GM23248 (cell line): ENCODE data around the gene RAD51B. TPM values are rescaled to one million over a fixed set of nuclear protein-coding genes. Genes with fewer than 3 reads are reported as not detected.

Experiments used
- DNase-seq: peaks from one replicate; pipeline ENCODE4 v3.0.0-alpha.2; 2015
- H2AFZ ChIP-seq: fragments of 200-600 bp; sonication (generic); 2 replicates; pipeline ENCODE4 v1.6.1; 2016; ENCODE audit warnings: antibody characterized with exemption
- H3F3A ChIP-seq: fragments of 200-600 bp; sonication (generic); 2 replicates; pipeline ENCODE4 v1.6.1; 2016; ENCODE audit warnings: mild to moderate bottlenecking, antibody characterized with exemption, mixed run types; ENCODE audit not compliant: insufficient read depth
- H3K27ac ChIP-seq: fragments of 200-600 bp; sonication (generic); 2 replicates; pipeline ENCODE4 v1.5.1; 2016; ENCODE audit warnings: mild to moderate bottlenecking
- H3K27me3 ChIP-seq: fragments of 200-600 bp; sonication (generic); replicated peaks from 2 replicates; pipeline ENCODE4 v1.6.1; 2016; ENCODE audit warnings: mild to moderate bottlenecking; ENCODE audit not compliant: insufficient read depth
- H3K36me3 ChIP-seq: fragments of 200-600 bp; sonication (generic); 2 replicates; pipeline ENCODE4 v1.6.1; 2016; ENCODE audit warnings: low read depth, mild to moderate bottlenecking
- H3K4me1 ChIP-seq: fragments of 200-600 bp; sonication (generic); 2 replicates; pipeline ENCODE4 v1.6.1; 2016; ENCODE audit warnings: mild to moderate bottlenecking; ENCODE audit not compliant: insufficient read depth
- H3K4me2 ChIP-seq: fragments of 200-600 bp; sonication (generic); one replicate; pipeline ENCODE4 v1.6.1; 2016; ENCODE audit warnings: mild to moderate bottlenecking; ENCODE audit not compliant: unreplicated experiment
- H3K4me3 ChIP-seq: fragments of 200-600 bp; sonication (generic); 2 replicates; pipeline ENCODE4 v1.5.1; 2016; ENCODE audit warnings: mild to moderate bottlenecking
- H3K79me2 ChIP-seq: fragments of 200-600 bp; sonication (generic); 2 replicates; pipeline ENCODE4 v1.6.1; 2016; ENCODE audit warnings: mild to moderate bottlenecking; ENCODE audit not compliant: insufficient read depth
- H3K9ac ChIP-seq: fragments of 200-600 bp; sonication (generic); 2 replicates; pipeline ENCODE4 v1.6.1; 2016; ENCODE audit warnings: mild to moderate bottlenecking
- H3K9me2 ChIP-seq: fragments of 200-600 bp; sonication (generic); 2 replicates; pipeline ENCODE4 v1.6.1; 2016; ENCODE audit warnings: mixed run types, mild to moderate bottlenecking, moderate library complexity; ENCODE audit not compliant: insufficient read depth
- H3K9me3 ChIP-seq: fragments of 200-600 bp; sonication (generic); one replicate; pipeline ENCODE4 v1.6.1; 2017; ENCODE audit warnings: low read depth
- H4K20me1 ChIP-seq: fragments of 200-600 bp; sonication (generic); 2 replicates; pipeline ENCODE4 v1.6.0; 2016; ENCODE audit not compliant: insufficient read depth
- EZH2 ChIP-seq: fragments of 200-600 bp; sonication (generic); IDR thresholded peaks from 2 replicates; pipeline ENCODE4 v1.6.1; 2018; ENCODE audit warnings: antibody characterized with exemption, mild to moderate bottlenecking; ENCODE audit not compliant: insufficient read depth, poor library complexity, severe bottlenecking
- EZH2phosphoT487 ChIP-seq: fragments of 200-600 bp; sonication (generic); IDR thresholded peaks from 2 replicates; pipeline ENCODE4 v1.6.1; 2018; ENCODE audit warnings: antibody characterized with exemption, moderate library complexity, mild to moderate bottlenecking, low read depth; ENCODE audit not compliant: insufficient read depth
- WGBS, 2 experiments: methylation state at CpG; one replicate each; pipeline ENCODE4 v1.1.6; 2015 to 2017; ENCODE audit warnings: low lambda C conversion rate in 2 of 2, low coverage in 1 of 2; ENCODE audit errors: missing lambda C conversion rate in 2 of 2; 5-methylcytosine and 5-hydroxymethylcytosine counted together
- in situ Hi-C: fragments of 300-500 bp; cut with MboI; formaldehyde crosslinking; loops from 2 replicates; pipeline ENCODE4 v1.15.0; 2020
- polyA plus RNA-seq: library from polyadenylated mRNA; unstranded; fragments of >200 nt; fragmentation: Nextera tagmentation; extraction: Ambion mirVana; gene quantifications from 2 replicates; pipeline ENCODE4 v1.2.1, GENCODE V29; 2016
- total RNA-seq: library from RNA; depleted of rRNA; stranded (reverse); fragments of >200 nt; shearing (Covaris generic); gene quantifications from 2 replicates; pipeline ENCODE4 v1.2.3, GENCODE V29; 2014

RAD51B gene
- total and polyA plus RNA-seq, 2 experiments from 2014 or later = 4.0 to 8.8 TPM

- H3K9ac ChIP-seq = no peak overlapping the region
- no peaks in the 10 kb centered on the region; the same call in 1 of the 2 replicates for H3F3A ChIP-seq
- in situ Hi-C loops = no loop called here
- H2AFZ ChIP-seq = peak overlapping the region; percentile 49
- WGBS, 2 experiments = 73 to 76% methylated on average over 21 of the region's 21 CpGs
- H3K79me2 ChIP-seq = no peaks in the 10 kb centered on the region
- H3K27ac ChIP-seq = no peak overlapping the region
- H3K4me1 ChIP-seq = peaks cover 10% of the 10 kb centered on the region
- no peak overlapping the region for H3K4me2 ChIP-seq
- H4K20me1 ChIP-seq = no peaks in the 10 kb centered on the region
- H3K4me3 ChIP-seq = no peak overlapping the region
- H3K9me3 ChIP-seq = no peaks in the 10 kb centered on the region
- H3K36me3 ChIP-seq = no peaks in the 10 kb centered on the region
- H3K9me2 ChIP-seq = 0 out of 2 replicates have a peak, but pooled peaks cover 2% of the 10 kb centered on the region
- no peak for TF ChIP-seq EZH2phosphoT487
- TF ChIP-seq EZH2 = no peak
- H3K27me3 ChIP-seq = no peaks in the 10 kb centered on the region
- no peak for DNase-seq
Measured at GRCh38 chr14:68563251-68564131, 743.9 kb downstream of the RAD51B start.

- Histone ChIP-seq H3K27me3 (no peaks in the 10 kb centered on the region), H3K4me3 (no peak overlapping the region), H3K79me2 (no peaks in the 10 kb centered on the region), H3K9ac (no peak overlapping the region), H3K4me1 (peaks cover 10% of the 10 kb centered on the region), H3K27ac (no peak overlapping the region), H3K4me2 (no peak overlapping the region), H2AFZ (no peak overlapping the region), H3F3A (no peaks in the 10 kb centered on the region; the same call in 1 of the 2 replicates), H3K36me3 (no peaks in the 10 kb centered on the region), H4K20me1 (no peaks in the 10 kb centered on the region), H3K9me3 (no peaks in the 10 kb centered on the region), H3K9me2 (0 out of 2 replicates have a peak, but pooled peaks cover 2% of the 10 kb centered on the region)
- TF ChIP-seq EZH2phosphoT487 = no peak
- TF ChIP-seq EZH2 = no peak
- in situ Hi-C loops = no loop called here
- DNase-seq = no peak
- WGBS, 2 experiments = 87 to 89% methylated on average over 18 of the region's 18 CpGs
Measured at GRCh38 chr14:68564191-68564825, 744.7 kb downstream of the RAD51B start.

- in situ Hi-C loops = no loop called here
- TF ChIP-seq EZH2 (no peak), EZH2phosphoT487 (no peak)
- H3K9ac ChIP-seq = no peak overlapping the region
Measured at GRCh38 chr14:68564826-68565759, 745.5 kb downstream of the RAD51B start.

GRCh38 chr14:68566075-68566474, 746.5 kb downstream of the RAD51B start:
- DNase-seq = no peak
- no peak overlapping the region for H3K4me3 ChIP-seq
- 0 out of 2 replicates have a peak, but pooled peaks cover 2% of the 10 kb centered on the region for H3K9me2 ChIP-seq
- no peaks in the 10 kb centered on the region for H4K20me1 ChIP-seq
- H3K79me2 ChIP-seq = no peaks in the 10 kb centered on the region
- H3F3A ChIP-seq = no peaks in the 10 kb centered on the region; the same call in 1 of the 2 replicates
- H3K4me1 ChIP-seq = peaks cover 10% of the 10 kb centered on the region
- no peaks in the 10 kb centered on the region for H3K27me3 ChIP-seq
- H3K27ac ChIP-seq = no peak overlapping the region
- TF ChIP-seq EZH2phosphoT487 = no peak
- TF ChIP-seq EZH2 = no peak
- H3K9me3 ChIP-seq = no peaks in the 10 kb centered on the region
- no peak overlapping the region for H2AFZ ChIP-seq
- H3K36me3 ChIP-seq = no peaks in the 10 kb centered on the region
- H3K4me2 ChIP-seq = no peak overlapping the region
- H3K9ac ChIP-seq = no peak overlapping the region
- in situ Hi-C loops = no loop called here
- WGBS, 2 experiments = 67 to 88% methylated on average over 2 of the region's 2 CpGs

More at GRCh38 chr14:68564826-68565759, 745.5 kb downstream of the RAD51B start:
- no peak overlapping the region for H3K4me3 ChIP-seq
- no peak for DNase-seq
- H2AFZ ChIP-seq = no peak overlapping the region
- no peaks in the 10 kb centered on the region; the same call in 1 of the 2 replicates for H3F3A ChIP-seq
- H3K27me3 ChIP-seq = no peaks in the 10 kb centered on the region
- H3K4me1 ChIP-seq = peaks cover 10% of the 10 kb centered on the region
- H3K27ac ChIP-seq = no peak overlapping the region
- H3K36me3 ChIP-seq = no peaks in the 10 kb centered on the region
- no peak overlapping the region for H3K4me2 ChIP-seq
- H4K20me1 ChIP-seq = no peaks in the 10 kb centered on the region
- H3K79me2 ChIP-seq = no peaks in the 10 kb centered on the region
- 0 out of 2 replicates have a peak, but pooled peaks cover 2% of the 10 kb centered on the region for H3K9me2 ChIP-seq
- WGBS, 2 experiments = 89 to 92% methylated on average over 8 of the region's 8 CpGs
- no peaks in the 10 kb centered on the region for H3K9me3 ChIP-seq
